ENCODE results near the gene CD300H. TPM values are rescaled to one million over a fixed set of nuclear protein-coding genes. Genes with fewer than 3 reads are reported as not detected.

The CD300H gene
- under 1 TPM in 1 of 3 donors, not detected in 2; 0.57 TPM for polyA plus RNA-seq (ENCODE audit: insufficient read length in 3 of 3)

DNA sequence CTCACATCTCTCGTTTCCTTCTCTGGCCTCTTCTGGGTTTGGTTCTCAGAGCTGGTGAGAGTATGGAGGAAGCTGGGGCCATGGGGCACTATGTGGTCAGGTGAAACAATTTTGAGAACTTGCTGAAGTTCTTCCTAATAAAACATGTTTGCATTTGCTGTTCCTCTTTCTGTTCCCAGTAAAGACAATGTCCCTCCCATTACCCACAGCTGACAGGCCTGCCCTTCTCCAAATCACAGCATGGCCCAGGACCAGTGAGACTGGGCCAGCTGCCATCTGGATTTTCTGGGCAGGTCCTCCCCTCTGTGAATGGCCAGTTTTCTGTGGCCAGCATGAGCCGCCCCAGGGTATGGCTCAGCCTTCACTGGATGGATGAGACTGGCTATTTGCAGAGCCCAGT is at the start of gene CD300H:
TSS of gene CD300H (minus strand) at position 113 of the 400 bp plus-strand sequence.
- DNase-seq (ENCODE audit: low read depth in 3 of 3, low spot score in 2 of 3): no peak

DNA sequence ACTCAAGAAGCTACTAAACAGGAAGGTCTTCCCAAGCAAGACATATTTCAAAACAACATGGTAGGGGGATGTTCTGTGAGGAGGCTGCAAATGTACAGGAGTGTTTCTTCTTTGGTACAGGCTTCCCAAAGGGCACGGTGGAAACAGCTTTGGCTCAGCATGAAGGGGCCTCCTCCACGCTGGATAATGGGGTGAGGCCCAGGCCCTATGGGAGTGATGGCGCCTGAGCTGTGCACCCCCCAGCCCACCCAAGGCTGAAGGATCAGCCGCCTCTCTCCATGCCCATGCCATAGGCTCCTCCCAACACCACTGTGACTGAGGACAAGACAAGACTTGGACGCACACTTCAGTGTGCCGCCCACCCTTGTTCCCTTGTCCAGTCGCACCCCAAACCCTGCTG is 49.4 kb upstream of the CD300H start:
- DNase-seq (ENCODE audit: low read depth in 3 of 3, low spot score in 2 of 3): no peak

DNA sequence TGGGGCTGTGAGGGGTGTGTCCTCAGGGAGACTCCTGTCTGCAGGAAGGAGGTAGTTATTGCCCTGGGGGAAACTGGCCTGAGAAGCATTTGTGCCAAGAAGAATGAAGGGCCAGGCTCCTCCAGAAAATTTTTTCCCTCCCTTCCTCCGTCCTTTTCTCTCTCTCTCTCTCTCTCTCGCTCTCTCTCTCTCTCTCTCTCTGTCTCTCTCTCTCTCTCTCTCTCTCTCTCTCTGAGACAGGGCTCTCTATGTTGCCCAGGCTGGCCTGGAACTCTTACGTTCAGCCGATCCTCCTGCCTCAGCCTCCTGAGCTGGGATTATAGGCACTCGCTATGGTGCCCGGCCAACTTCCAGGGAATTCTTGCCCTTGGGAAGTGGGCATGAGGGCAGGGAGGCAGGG is 44.7 kb upstream of the CD300H start:
- DNase-seq (ENCODE audit: low read depth in 3 of 3, low spot score in 2 of 3): no peak

DNA sequence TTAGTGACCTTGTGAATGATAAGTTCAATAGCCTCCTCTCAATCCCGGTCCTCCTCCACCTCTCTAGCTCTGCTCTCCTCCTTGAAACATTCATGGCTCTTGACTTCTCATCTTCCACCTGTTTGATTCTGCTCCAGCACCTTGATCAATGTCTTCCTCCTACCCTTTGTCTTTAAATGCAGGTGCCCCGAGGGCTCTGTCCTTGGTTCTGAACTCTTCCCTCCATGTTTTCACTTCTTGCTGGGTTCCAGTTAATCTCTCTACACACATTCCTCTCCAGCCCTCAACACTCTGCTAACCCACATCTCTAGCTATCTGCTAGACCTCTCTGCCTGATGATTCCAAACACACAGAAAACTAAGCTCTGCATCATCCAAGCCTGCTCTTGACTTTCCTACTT is 42.8 kb upstream of the CD300H start:
- DNase-seq (ENCODE audit: low read depth in 3 of 3, low spot score in 2 of 3): peak in 1 of 3 donors; percentile 17

DNA sequence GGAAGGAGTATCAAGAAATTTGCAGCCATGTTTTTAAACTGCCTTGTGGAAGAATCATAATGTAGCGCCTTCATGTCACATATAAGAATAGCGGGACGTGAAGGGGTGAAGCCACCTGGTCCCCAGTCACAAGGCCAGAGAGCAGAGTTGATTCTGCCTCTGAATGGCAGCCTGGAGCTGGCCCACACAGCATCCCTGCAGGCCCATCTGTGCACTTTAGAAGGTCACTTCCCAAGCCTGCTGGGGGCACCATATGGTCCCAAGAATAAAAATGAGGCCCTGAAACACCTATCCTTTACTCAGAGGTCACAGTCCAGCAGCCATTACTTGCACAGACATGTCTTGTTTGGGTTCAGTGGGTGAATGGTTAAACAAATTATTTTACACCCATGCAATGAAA is 41.2 kb upstream of the CD300H start:
- no peak for DNase-seq (ENCODE audit: low read depth in 3 of 3, low spot score in 2 of 3)

DNA sequence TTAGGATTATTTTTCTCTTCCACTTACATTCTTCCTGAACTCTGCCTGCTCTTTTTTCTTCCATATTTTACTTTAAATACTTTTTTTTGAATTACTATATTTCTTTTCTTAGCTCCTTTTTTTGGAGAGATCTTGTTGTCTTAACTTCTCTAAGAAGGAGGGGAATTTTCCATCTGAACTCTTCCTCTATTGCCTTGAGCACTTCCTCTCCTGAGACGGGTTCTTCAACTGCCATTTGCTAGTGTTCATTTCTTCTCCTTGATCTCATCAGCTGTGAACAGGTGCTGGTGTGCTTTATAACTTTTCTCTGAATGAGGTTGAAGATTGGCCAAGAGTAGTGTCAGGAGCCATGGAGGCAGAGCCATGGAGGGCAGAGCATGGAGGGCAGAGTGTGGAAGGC is 39.9 kb upstream of the CD300H start:
- no peak for DNase-seq (ENCODE audit: low read depth in 3 of 3, low spot score in 2 of 3)

DNA sequence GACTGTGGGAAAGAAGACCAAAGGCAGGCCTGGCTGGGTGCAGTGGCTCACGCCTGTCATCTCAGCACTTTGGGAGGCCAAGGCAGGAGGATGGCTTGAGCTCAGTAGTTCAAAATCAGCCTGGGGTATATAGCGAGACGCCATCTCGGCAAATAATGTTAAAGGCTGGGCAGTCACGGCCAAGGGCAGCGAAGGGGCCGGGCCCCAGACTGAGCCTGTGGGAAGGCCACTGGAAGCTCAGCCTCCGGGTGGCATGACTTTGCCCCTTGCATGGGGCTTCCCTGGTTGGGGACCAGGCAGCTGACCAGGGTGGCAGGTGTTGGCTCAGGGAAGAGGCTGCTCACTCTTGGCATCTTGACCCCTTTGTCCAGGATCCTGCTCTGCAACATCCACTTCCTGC is 38.7 kb upstream of the CD300H start:
- no peak for DNase-seq (ENCODE audit: low read depth in 3 of 3, low spot score in 2 of 3)

DNA sequence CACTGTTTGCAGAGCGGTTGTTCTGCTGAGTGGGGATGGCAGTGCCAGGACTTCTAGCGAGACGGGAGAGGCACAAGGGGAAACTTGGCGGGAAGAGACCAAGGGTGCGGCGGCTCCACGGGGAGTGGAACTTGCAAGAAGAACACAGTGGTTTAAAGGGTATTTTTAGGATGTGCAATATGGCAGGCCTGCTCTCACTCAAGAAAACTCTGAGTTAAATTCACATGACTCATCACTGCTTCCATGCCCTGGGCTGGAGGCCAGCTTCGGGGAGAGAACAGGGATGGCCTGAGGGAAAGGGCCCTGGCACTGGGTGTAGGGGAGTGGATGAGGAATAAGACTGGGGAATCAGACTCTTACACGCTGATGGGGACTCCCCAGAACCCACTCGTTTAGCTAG is 38.1 kb upstream of the CD300H start:
- DNase-seq (ENCODE audit: low read depth in 3 of 3, low spot score in 2 of 3): no peak

DNA sequence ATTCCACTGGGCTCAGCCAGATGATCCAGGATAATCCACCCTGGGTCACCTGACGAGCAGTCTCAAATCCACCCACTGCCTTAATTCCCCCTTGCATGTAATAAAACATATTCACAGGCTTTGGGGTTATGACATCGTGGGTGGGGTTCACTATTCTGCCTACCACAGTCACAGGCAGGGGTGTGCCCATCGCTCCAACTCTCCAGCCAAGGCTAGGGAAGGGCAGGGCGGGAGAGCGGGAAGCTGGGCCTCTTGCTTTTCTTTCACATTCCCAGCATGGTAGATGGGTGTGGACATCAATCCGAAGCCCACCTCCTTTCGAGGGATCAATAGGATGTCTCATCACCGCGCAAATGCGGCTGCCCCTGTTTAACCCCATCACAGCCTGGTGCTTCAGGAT is 37.5 kb upstream of the CD300H start:
- DNase-seq (ENCODE audit: low read depth in 3 of 3, low spot score in 2 of 3): no peak

DNA sequence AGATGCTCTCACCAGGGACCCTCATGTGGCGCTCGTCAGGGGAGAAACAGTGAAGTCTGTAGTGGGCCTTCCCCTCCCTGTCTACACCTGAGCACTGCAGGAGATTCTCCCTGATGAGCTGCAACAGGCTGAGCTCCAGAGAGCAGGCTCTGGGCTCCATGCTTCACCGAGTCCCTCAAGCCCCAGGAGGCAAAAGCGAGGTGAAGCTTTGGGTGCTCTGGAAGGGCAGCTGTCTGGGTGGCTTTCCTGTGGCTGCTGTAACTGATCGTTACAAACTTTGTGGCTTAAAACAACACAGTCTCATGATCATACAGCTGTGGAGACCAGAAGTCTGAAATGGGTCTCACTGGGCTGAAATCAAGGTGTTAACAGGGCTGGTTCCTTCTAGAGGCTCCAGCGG is 36.9 kb upstream of the CD300H start:
- no peak for DNase-seq (ENCODE audit: low read depth in 3 of 3, low spot score in 2 of 3)

DNA sequence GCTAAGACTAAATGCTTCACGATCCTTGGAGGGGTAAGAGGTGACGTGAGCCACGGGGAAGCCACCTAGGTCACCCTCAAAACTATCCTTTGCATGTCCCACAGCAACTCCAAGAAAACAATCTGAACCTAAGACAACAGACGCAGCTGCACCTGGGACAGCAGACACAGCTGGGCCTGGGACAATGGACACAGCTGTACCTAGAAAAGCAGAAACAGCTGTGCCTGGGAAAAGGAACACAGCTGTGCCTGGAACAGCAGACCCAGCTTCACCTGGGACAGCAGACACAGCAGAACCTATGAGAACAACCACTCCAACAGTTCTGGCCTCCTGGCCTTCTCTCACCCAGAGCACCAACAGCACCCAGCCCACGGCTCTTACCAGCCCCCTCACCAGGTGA is 36.4 kb upstream of the CD300H start:
- no peak for DNase-seq (ENCODE audit: low read depth in 3 of 3, low spot score in 2 of 3)

DNA sequence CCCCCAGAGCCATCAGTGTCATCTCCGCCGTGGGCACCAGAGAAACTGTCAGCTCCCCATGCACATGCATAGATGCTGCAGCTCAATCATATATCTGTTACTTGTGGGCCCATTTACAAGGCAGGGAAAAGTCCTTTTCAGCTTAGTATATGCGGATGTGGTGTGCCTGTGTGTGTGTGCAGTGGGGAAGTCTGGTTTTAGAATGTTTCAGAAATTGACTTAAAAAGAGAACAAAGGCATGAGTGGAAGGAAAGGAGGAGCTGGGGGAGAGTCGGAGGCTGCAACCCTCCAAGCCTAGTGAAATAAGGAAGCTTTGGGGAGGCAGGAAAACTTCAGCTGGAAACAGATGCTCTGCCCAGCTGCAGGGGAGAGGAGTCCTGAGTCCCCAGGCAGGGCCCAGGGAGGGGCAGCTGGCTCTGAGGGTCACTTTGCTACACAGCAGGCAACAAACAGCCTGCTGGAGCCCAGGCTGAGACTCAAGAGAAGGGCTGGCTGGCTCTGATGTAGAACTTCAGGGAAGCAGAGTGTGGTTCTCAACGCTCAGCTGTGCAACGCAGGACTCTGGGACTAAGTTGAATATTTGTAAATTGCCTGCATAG is 35.8 kb upstream of the CD300H start:
- no peak for DNase-seq (ENCODE audit: low read depth in 3 of 3, low spot score in 2 of 3)

DNA sequence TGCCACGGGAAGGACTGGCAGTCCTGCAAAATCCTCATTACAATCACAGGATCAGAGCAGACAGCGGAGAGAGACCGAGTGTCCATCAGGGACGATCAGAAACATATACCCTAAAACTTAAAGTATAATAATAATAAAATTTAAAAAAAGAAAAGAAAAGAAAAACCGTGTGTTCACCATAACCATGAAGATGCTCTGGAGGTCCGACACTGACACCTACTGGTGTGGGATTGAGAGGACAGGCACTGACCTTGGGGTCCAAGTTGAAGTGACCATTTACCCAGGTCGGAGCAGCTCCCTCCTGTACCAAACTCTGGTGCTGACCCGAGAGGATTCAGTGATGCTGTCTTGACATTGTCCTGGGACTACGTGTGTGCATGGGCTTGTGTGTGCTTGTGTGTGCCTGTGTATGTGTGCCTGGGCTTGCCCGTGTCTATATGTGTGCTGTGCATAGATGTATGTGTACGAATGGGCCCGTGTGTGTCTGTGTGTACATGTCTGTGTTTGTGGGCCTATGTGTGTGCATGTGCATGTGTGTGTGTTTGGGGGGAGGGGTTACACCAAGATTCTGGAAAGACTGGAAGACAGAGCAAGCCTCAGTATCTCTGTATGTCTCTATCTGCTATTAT is 34.7 kb upstream of the CD300H start:
- no peak for DNase-seq (ENCODE audit: low read depth in 3 of 3, low spot score in 2 of 3)

DNA sequence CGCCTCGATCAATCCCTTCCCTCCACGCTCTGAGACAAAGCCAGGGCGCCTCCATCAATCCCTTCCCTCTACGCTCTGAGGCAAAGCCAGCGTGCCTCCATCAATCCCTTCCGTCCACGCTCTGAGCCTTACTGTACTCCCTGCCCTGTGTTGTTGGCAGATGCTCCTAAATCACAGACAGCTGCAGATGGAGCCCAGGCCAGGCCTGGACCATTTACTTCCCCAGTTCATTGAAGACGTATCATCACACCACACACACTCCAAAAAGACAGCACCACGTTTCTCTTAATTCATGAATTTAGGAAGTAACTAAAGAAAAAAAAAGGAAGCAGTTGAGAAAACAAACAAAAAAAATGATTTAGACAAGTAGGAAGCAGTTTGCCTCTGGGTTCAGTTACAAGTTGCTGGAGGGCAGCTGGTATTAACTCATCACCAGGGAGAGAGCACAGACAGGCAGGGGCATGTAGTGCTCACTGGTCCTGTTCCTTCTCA is 32.2 kb upstream of the CD300H start:
- no peak for DNase-seq (ENCODE audit: low read depth in 3 of 3, low spot score in 2 of 3)

DNA sequence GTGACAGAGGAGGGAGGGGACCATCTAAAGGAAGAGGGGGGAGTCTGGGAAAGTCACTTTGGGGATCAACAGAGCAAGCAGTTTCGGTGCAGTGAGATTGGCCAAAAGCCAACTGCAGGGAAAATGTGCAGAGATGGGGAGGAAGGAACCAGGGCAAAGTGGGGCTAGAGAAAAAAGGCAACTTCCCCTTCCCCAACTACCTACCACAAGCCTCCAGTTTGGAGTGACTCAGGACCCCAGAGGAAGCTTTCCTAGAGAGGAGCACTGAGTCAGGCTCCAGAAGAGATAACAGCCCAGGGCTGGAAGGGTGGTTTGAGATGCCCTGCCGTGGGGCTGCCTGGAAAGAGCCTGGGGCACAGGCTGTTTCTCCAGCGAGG is 31.7 kb upstream of the CD300H start:
- DNase-seq (ENCODE audit: low read depth in 3 of 3, low spot score in 2 of 3): no peak

DNA sequence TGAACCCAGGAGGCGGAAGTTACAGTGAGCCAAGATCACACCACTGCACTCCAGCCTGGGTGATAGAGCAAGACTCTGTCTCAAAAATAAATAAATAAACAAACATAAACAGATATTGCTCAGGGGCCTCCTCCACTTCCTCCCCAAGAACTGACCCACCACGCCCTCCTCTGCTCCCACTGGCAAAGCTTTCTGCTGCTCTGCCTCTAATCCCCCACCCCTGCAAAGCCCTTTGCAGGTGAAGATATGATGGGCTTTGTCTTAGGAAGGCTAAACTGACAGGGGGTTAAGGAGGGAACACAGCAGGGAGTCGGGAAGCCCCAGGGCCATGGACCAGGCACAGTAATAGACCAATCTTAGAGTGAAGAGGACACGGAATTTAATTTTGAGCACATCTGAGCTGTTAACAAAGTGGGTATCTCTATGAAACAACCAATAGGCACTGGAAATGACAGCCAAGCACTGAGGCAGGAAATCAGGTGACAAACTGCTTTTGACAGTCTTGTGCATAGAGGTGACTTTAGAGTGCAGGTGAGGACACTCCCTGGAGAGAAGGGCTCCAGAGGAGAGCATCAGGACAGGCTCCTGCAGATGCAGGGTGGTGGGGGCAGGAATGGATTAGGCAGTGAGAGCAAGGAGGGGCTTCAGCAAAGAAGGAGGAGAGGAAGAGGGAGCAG is 31.2 kb upstream of the CD300H start:
- no peak for DNase-seq (ENCODE audit: low read depth in 3 of 3, low spot score in 2 of 3)

DNA sequence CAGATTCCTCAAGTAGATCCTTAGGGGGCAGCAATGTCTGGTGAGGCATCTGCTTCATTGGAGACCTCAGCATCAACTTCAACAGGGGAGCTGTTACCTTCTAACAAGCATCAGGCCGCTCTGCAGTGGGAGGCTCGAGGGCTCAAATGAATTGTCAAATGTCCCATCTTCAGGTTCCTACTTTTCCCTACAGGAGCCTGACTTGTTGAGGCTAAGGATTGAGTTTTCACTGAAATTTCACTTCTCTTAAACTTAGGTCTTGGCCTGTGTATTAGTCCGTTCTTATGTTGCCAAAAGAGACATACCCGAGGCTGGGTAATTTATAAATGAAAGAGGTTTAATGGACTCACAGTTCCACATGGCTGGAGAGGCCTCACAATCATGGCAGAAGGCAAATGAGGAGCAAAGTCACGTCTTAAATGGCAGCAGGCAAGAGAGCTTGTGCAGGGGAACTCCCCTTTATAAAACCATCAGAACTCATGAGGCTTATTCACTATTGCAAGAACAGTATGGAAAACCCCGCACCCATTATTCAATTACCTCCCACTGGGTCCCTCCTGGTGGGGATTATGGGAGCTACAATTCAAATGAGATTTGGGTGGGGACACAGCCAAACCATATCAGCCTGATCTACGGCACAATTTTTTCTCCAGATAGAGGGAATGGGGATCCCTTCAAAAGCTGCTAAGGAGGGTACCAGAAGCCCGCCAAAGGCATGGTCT is 29.9 kb upstream of the CD300H start:
- DNase-seq (ENCODE audit: low read depth in 3 of 3, low spot score in 2 of 3): no peak

DNA sequence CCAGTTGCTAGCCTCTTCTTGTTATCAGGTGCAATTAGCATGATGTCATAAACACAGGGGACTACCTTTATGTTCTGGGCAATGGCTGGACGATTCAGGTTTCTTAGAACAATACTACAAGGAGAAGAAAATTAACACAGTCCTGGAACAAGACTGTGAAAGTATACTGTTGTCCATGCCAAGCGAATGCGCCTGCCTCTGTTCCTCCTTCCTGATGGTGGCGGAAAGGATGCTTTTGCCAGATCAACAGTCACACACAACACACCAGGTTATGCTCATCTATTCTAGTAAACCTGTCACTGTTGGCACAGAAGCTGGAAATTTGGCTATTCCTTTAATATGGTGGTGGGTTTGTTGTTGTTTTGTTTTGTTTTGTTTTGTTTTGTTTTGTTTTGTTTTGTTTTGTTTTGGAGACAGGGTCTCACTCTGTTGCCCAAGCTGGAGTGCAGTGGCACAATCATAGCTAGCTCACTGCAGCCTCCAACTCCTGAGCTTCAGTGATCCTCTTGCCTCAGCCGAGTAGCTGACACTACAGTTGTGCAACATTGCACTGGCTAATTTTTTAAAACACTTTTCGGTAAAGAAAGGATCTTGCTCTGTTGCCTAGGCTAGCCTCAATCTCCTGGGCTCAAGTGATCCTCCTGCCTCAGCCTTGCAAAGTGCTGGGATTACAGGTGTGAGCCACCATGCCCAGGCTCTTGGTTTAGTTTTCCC is 27.9 kb upstream of the CD300H start:
- DNase-seq (ENCODE audit: low read depth in 3 of 3, low spot score in 2 of 3): no peak

DNA sequence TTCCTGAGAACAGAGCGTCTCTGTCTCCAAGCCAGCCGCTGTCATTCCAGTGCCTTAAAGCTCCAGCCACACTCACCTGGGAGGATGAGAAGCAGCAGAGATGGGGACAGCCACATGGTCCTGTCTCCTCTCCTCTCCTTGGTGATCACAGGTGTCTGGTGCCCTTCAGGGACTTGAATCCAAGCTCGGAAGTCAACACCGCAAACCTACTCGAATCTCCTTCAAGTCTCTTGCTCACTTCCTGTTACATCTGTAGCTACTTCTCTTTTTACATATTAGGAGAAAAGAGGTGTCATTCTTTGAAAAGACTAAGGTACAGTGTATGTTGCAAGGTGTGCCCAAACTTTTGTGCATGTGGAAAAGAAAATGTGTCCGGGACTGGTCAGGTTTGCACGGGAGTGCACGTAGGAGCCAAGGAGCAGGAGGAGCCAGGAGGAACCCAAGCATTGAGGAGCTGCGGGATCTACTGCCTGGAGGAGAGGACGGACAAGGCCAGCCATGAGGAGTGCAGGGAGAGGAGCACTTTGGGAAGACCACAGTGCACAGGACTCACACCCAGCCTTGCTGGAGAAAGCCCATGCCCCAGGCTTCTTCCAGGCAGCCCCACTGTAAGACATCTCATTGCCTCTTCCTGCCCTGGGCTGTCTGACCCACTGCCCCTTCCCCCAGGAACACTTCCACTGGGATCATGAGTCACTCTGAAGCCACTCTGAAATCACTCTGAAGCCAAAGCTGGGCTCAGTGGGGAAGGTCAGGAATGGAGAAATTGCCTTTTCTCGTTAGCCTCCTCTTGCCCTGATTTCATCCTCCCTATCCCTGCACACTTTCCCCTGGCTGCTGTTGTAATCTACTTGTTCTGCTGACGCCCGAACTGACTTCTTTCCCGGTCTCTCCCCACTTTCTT is 25.0 kb upstream of the CD300H start, which contains the start of gene CD300LD:
TSS of gene CD300LD (minus strand) at position 197 of the 904 bp plus-strand sequence. CDS start at position 116, 81 bp downstream.
- DNase-seq (ENCODE audit: low read depth in 3 of 3, low spot score in 2 of 3): no peak

DNA sequence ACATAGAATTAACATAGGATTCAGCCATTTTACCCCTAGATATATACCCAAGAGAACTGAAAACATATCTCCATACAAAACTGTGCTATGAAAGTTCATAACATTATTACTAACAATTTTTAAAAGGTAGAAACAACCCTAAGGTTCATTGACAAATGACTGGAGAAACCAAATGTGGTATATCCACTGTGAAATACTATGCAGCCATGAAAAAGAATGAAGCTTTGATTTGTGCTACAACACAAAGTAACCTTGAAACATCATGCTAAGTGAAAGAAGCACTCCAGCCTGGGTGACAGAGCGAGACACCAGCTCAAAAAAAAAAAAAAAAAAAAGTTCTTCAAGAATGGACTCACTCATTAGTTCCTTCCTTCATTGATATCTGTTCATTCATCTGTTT is 24.2 kb upstream of the CD300H start:
- DNase-seq (ENCODE audit: low read depth in 3 of 3, low spot score in 2 of 3): no peak
